ENCODE data around the gene GNA15. TPM values are rescaled to one million over a fixed set of nuclear protein-coding genes. Genes with fewer than 3 reads are reported as not detected.

Gene GNA15
- polyA plus RNA-seq, 3 donors, result 38.7 to 45.0 (median 41.3) TPM

GRCh38 chr19:3188627-3189596 is 53.1 kb downstream of the GNA15 start:
- Mint-ChIP-seq H3K27ac (peak overlapping the region; percentile 77 to 92 (median 83)), H3K4me1 (peaks cover 65% of the 10 kb centered on the region), H3K9me3 (peaks cover 0 to 3% (median 0%) of the 10 kb centered on the region in 7 donors), H3K4me3 (peak overlapping the region; percentile 73 to 83), H3K27me3 (ENCODE audit: low read depth in 3 of 3) (peaks cover 0 to 4% (median 0%) of the 10 kb centered on the region in 3 donors), H3K36me3 (peaks cover 11 to 25% of the 10 kb centered on the region in 2 donors)
- intact Hi-C loops (cut with micrococcal nuclease), result loop anchor here in 1 of 2 donors (10.0 kb wide), 1 partner anchor 364 kb away; no protein-coding TSS in a partner anchor
- Histone ChIP-seq H2AFZ (ENCODE audit: insufficient read depth, low read depth, low read length, poor library complexity, severe bottlenecking) (peak overlapping the region; percentile 77), H3K9me3 (replicated peaks in 1 of 2; ENCODE audit: control insufficient read depth in 1 of 2, insufficient read depth in 1 of 2, low read length in 2 of 2) (no peaks in the 10 kb centered on the region), H3K4me1 (ENCODE audit: control insufficient read depth in 1 of 2, insufficient read depth in 2 of 2, low read length in 2 of 2) (peaks cover 58 to 68% of the 10 kb centered on the region in 2 donors), H3K27me3 (ENCODE audit: control insufficient read depth in 2 of 2, insufficient read depth in 2 of 2, low read length in 2 of 2) (no peaks in the 10 kb centered on the region), H3K4me3 (replicated peaks in 1 of 3; ENCODE audit: low read depth in 2 of 3, low read length in 3 of 3) (peak overlapping the region in 2 of 3 experiments; percentile 26 to 71), H3K36me3 (replicated peaks in 1 of 2; ENCODE audit: control insufficient read depth in 1 of 2, insufficient read depth in 2 of 2, low read length in 2 of 2) (peaks cover 0 to 9% of the 10 kb centered on the region in 2 donors), H4K20me1 (ENCODE audit: insufficient read depth, low read length) (peaks cover 54% of the 10 kb centered on the region), H3K9ac (ENCODE audit: insufficient read depth, low read length, poor library complexity, severe bottlenecking) (peak overlapping the region; percentile 66), H3K27ac (ENCODE audit: low read depth in 1 of 2, low read length in 2 of 2) (peak overlapping the region; percentile 56 to 82), H3K79me2 (ENCODE audit: insufficient read depth, low read length) (peaks cover 78% of the 10 kb centered on the region), H3K4me2 (replicated peaks; ENCODE audit: extremely low read depth, low read length, poor library complexity, severe bottlenecking) (peak overlapping the region; percentile 99)
- TF ChIP-seq CTCF (IDR thresholded peaks at IDR 0.05), result no peak
- peak in 2 of 3 donors; percentile 40 to 45 for DNase-seq
- WGBS (ENCODE audit: insufficient coverage), result 55% methylated on average over 25 of the region's 35 CpGs

GRCh38 chr19:3189702-3190469 is 54.1 kb downstream of the GNA15 start:
- Histone ChIP-seq H3K27ac (ENCODE audit: low read depth in 1 of 2, low read length in 2 of 2) (peak overlapping the region in 1 of 2 donors; percentile 82), H2AFZ (ENCODE audit: insufficient read depth, low read depth, low read length, poor library complexity, severe bottlenecking) (no peak overlapping the region), H3K4me2 (replicated peaks; ENCODE audit: extremely low read depth, low read length, poor library complexity, severe bottlenecking) (peak overlapping the region; percentile 99), H3K9me3 (replicated peaks in 1 of 2; ENCODE audit: control insufficient read depth in 1 of 2, insufficient read depth in 1 of 2, low read length in 2 of 2) (no peaks in the 10 kb centered on the region), H3K36me3 (replicated peaks in 1 of 2; ENCODE audit: control insufficient read depth in 1 of 2, insufficient read depth in 2 of 2, low read length in 2 of 2) (peaks cover 6 to 13% of the 10 kb centered on the region in 2 donors), H3K4me3 (replicated peaks in 1 of 3; ENCODE audit: low read depth in 2 of 3, low read length in 3 of 3) (peak overlapping the region in 1 of 3 experiments; percentile 71), H3K4me1 (ENCODE audit: control insufficient read depth in 1 of 2, insufficient read depth in 2 of 2, low read length in 2 of 2) (peaks cover 54 to 60% of the 10 kb centered on the region in 2 donors), H3K9ac (ENCODE audit: insufficient read depth, low read length, poor library complexity, severe bottlenecking) (peak overlapping the region; percentile 21), H4K20me1 (ENCODE audit: insufficient read depth, low read length) (peaks cover 50% of the 10 kb centered on the region), H3K79me2 (ENCODE audit: insufficient read depth, low read length) (peaks cover 71% of the 10 kb centered on the region), H3K27me3 (ENCODE audit: control insufficient read depth in 2 of 2, insufficient read depth in 2 of 2, low read length in 2 of 2) (no peaks in the 10 kb centered on the region)
- Mint-ChIP-seq H3K27me3 (ENCODE audit: low read depth in 3 of 3) (peaks cover 0 to 4% (median 0%) of the 10 kb centered on the region in 3 donors), H3K4me1 (peaks cover 55% of the 10 kb centered on the region), H3K27ac (peak overlapping the region in 3 of 7 donors; percentile 25 to 92 (median 83)), H3K9me3 (peaks cover 0 to 3% (median 0%) of the 10 kb centered on the region in 7 donors), H3K36me3 (peaks cover 11 to 29% of the 10 kb centered on the region in 2 donors), H3K4me3 (no peak overlapping the region)
- 94% methylated on average over 10 of the region's 28 CpGs for WGBS (ENCODE audit: insufficient coverage)
- intact Hi-C loops (cut with micrococcal nuclease), result loop anchor here in 1 of 2 donors (10.0 kb wide), 1 partner anchor 365 kb away; no protein-coding TSS in a partner anchor
- DNase-seq, result no peak
- no peak for TF ChIP-seq CTCF (IDR thresholded peaks at IDR 0.05)
